Prostate gland (tissue), 2 donors: ENCODE results near the gene CCDC70.

ENCODE experiments used
- CTCF ChIP-seq, 4 experiments: fragments of 200-600 bp in 2 of 4; fragments of 450-650 bp in 2 of 4; sonication (generic) in 2 of 4; IDR thresholded peaks; 1 replicate in 3 of 4; 2 replicates in 1 of 4; pipeline ENCODE4 v1.5.1; 2016 to 2019; ENCODE audit warnings: antibody characterized with exemption in 4 of 4, mild to moderate bottlenecking in 2 of 4, moderate library complexity in 2 of 4
- POLR2A ChIP-seq: fragments of 450-650 bp; IDR thresholded peaks from one replicate; pipeline ENCODE4 v1.6.1; 2016; ENCODE audit warnings: antibody characterized with exemption, mild to moderate bottlenecking
- POLR2AphosphoS5 ChIP-seq: sonication (generic); formaldehyde crosslinking; IDR thresholded peaks from one replicate; pipeline ENCODE4 v1.6.1; 2017; ENCODE audit warnings: antibody characterized with exemption

GRCh38 chr13:51833980-51834379 lies 27.8 kb upstream of the CCDC70 start:
- TF ChIP-seq CTCF (IDR thresholded peaks at IDR 0.05) (no peak), POLR2AphosphoS5 (no peak), POLR2A (no peak)
